T-helper 1 cell (primary cell): Measurements from ENCODE around the gene DDX59.

Experiments
- DNase-seq, 5 donors: peaks; one replicate each; pipeline ENCODE4 v3.0.0-alpha.2; 2012 to 2020
- total RNA-seq, 4 donors: gene quantifications; one replicate each; lab custom pipeline; 2026; lab: John Stamatoyannopoulos, UW

Gene DDX59
- 21.1 to 41.8 (median 36.3) reads per million in 4 donors for total RNA-seq

GRCh38 chr1:200669314-200670241, at the start of gene DDX59:
DDX59 (minus strand) TSS chr1:200669907; CDS start chr1:200666740, 3,167 bp downstream.
- DNase-seq, result peak; percentile 82 to 94 (median 84)

- no peak for DNase-seq
These were observed 44.9 kb upstream of the DDX59 start for GRCh38 chr1:200714504-200715187.

DNA sequence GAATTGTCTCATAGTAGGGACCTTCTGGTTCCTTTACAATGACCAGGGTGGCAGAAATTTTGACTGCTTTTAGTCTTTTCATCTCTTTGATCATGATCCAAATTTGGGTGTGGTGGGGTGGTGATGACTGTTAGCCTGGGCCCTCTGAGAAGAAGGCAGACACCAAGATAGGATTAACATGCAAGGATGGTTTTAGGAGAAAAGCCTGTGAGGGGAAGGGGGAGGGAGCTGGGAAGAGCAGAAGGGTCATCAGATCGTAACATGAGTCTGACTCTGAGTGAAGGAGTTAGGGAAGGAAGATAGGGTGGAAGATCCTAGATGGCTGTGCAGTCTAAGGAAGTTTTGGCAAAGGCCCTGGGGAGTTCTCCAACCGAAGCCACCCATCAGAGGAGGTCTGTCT, 40.5 kb upstream of the DDX59 start:
- no peak for DNase-seq

- DNase-seq, result no peak
These were observed 39.1 kb upstream of the DDX59 start for GRCh38 chr1:200708769-200709168.

- DNase-seq, result no peak
These were observed 38.5 kb upstream of the DDX59 start for GRCh38 chr1:200708161-200708560.

DNA sequence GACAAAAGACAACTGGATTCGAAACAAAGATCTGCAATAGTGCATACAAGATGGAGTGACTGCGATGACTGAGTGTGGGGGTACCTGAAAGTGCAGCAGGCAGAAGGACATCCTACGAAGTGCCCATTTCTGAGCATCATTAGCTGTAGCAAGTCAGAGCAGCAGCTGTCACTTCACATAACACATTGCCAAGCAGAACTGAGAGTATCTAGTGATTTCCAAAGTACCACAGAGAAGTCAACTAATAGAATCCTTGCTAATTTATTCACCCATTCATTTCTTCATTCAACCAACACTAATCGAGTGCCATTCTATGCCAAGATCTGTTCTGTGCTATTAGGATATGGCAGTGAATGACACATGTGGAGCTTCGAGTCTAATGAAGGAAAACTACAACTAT, 37.4 kb upstream of the DDX59 start:
- no peak for DNase-seq

DNA sequence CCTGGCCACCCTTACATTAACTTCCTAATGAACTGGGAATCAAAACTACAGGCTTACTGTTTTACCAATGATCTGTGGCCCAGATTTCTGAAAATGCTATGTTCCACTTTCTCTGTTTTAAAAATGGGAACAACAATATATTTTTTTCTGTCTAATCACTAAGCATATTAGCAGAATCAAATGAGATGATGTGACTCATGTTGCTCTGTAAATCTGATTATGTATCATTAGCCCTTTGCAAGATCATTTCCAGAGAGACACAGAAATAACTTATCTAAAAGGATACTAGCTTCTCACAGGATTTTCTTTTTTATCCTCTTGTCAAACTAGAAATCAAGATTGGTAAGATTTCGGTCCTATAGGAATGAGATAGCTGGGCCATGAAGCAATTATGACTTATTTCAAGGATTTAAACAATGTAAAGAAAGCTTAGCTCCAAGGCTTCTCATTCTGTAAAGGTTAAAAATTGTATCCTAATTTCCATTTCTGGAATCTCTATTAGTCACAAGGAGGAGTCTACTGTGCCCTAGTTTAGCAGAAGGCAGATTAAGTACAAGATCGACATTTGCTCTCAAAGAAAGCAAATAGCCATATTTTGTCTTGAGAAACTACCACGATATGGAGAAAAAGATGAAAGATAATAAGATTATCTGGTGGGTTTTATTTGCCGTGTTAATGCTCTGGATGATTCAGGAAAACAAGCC, 36.6 kb upstream of the DDX59 start:
- no peak for DNase-seq

- DNase-seq, result no peak
These were observed 35.3 kb upstream of the DDX59 start for GRCh38 chr1:200704986-200705500.

GRCh38 chr1:200699871-200700270, 30.2 kb upstream of the DDX59 start:
- peak in 1 of 5 donors; percentile 8 for DNase-seq

GRCh38 chr1:200694738-200695137, 25.0 kb upstream of the DDX59 start:
- DNase-seq, result no peak

GRCh38 chr1:200693327-200693726, 23.6 kb upstream of the DDX59 start:
- DNase-seq, result no peak

- DNase-seq, result no peak
These were observed 22.6 kb upstream of the DDX59 start for GRCh38 chr1:200692316-200692715.

- DNase-seq, result no peak
These were observed 16.9 kb upstream of the DDX59 start for GRCh38 chr1:200686620-200687019.

GRCh38 chr1:200684015-200684414, 14.3 kb upstream of the DDX59 start:
- no peak for DNase-seq

- DNase-seq, result no peak
These were observed 13.6 kb upstream of the DDX59 start for GRCh38 chr1:200683298-200683697.

DNA sequence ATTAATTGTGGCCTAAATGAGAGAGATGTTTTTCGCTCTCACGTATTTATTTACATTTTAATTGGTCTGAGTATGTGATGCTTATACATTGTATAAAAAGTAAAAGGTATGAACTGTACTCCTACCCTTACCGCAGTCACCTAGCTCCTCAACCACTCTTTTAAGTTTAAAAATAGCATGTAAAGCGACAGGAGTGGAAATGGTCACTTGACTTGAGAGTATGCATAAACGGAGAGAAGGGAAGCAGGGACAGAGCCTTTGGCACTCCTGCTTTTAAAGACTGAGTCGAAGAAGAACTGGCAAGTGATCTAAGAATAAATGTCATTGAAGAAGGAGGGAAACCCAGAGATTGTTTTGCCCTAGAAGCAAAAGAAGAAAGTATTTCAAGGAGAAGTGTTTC, 11.5 kb upstream of the DDX59 start:
- DNase-seq, result no peak

DNA sequence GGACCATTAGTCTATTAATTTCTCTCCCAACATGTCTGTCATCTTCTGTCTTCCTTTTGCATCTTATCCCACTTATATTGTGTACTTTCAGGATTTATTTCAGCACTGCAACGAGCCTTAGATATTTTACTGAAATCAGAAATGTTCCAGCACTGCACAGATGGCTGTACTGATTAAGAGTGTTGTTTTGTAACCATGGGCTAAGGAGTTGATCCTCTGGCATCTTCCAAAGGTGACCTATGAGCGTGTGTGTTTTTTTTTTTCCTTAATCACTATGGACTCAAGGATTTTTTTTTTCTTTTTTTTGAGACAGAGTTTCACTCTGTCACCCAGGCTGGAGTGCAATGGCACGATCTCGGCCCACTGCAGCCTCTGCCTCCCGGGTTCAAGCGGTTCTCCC, 7.1 kb upstream of the DDX59 start:
- DNase-seq, result no peak

DNA sequence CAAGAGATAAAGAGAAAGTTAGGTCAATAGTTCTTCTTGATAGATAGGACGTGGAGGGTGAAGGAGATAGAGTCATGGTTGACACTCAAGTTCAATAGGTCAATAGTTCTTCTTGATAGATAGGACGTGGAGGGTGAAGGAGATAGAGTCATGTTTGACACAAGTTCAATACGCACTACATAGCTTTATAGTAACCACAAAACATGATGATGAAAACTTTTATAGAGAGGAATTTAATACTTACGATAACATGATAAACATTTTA, 5.8 kb upstream of the DDX59 start:
- no peak for DNase-seq

- peak in 1 of 5 donors; percentile 15 for DNase-seq
These were observed 5.3 kb upstream of the DDX59 start for GRCh38 chr1:200674838-200675587.

DNA sequence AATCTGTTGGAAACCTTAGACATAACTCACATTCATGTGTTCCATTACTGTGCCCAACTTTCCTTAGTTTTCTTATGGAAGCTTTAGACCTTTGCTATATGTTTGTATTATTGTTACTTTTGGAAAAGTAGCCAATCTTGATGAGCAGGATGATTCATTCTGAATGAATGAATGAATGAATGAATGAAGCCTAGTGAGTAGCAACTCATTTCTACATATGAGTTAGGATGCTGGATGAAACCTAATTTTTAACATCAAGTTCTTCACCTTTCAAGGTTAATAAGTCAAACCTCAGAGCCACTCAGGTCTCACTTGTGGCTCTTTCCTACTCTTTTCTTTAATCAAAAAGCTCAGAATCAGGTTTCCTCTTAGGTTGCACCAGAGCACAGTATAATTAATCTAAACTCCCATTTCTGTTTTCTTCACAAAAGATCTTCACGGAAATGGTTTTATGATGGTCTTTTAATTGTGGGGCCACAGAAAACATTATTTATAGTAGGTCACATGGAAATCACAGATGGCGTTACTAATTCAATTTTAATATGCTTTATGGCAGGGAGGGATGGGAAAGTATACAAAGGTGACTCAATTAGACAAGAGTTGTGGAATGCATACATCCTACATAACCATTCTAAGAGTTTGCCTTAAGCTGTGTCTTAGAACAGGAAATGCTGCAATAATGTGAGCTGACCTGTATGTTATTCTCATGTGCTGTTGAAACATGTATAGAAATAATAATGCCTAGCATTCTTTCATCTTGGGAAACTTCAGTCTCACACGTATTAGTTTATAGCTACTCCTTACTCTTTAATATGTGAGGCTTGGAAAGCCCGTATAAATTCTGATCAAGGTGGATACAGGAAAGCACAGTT, 4.5 kb upstream of the DDX59 start:
- peak in 1 of 5 donors; percentile 36 for DNase-seq

- DNase-seq, result no peak
These were observed 1.6 kb upstream of the DDX59 start for GRCh38 chr1:200671235-200671786.
